WTC11 (cell line): ENCODE data around the gene UNC13C. TPM values are rescaled to one million over a fixed set of nuclear protein-coding genes. Genes with fewer than 3 reads are reported as not detected.

Source experiments
- ATAC-seq: fragments of 200-7000 bp; cut with Tn5 transposase; 2 replicates; pipeline ENCODE4 v1.10.0; 2021; ENCODE audit warnings: mild to moderate bottlenecking, moderate library complexity
- CTCF ChIA-PET: fragments of 300-600 bp; sonication (Branson Sonifier 250); formaldehyde crosslinking; loops from one replicate; lab custom pipeline; 2021; ENCODE audit warnings: antibody characterized with exemption; lab: Charles Lee
- POLR2A ChIA-PET: fragments of 350-600 bp; sonication (Branson Sonifier 250); formaldehyde crosslinking; loops from one replicate; lab custom pipeline; 2021; ENCODE audit warnings: antibody characterized with exemption; lab: Charles Lee
- DNase-seq: peaks from one replicate; pipeline ENCODE4 v3.0.0; 2021; ENCODE audit warnings: low spot score
- H3K27ac Mint-ChIP-seq: 2 replicates; pipeline ENCODE4 v1.8.0; 2021; ENCODE audit warnings: mixed read lengths
- H3K27me3 Mint-ChIP-seq: 2 replicates; pipeline ENCODE4 v1.8.0; 2021; ENCODE audit warnings: low read depth, mild to moderate bottlenecking, moderate library complexity, mixed read lengths
- H3K36me3 Mint-ChIP-seq: 2 replicates; pipeline ENCODE4 v1.8.0; 2021; ENCODE audit warnings: mixed read lengths
- H3K4me1 Mint-ChIP-seq: 2 replicates; pipeline ENCODE4 v1.8.0; 2022; ENCODE audit warnings: mixed read lengths
- H3K4me3 Mint-ChIP-seq: 2 replicates; pipeline ENCODE4 v1.8.0; 2021; ENCODE audit warnings: mild to moderate bottlenecking, moderate library complexity, mixed read lengths
- H3K9me3 Mint-ChIP-seq: 2 replicates; pipeline ENCODE4 v1.8.0; 2021; ENCODE audit warnings: mixed read lengths
- ATF6 ChIP-seq: sonication (generic); formaldehyde crosslinking; IDR thresholded peaks from 2 replicates; pipeline ENCODE4 v1.8.1; 2023; ENCODE audit warnings: mild to moderate bottlenecking, missing genetic modification reagents
- E2F1 ChIP-seq: sonication (generic); formaldehyde crosslinking; IDR thresholded peaks from 2 replicates; pipeline ENCODE4 v1.8.0; 2022; ENCODE audit warnings: mild to moderate bottlenecking, missing genetic modification reagents
- E2F4 ChIP-seq: sonication (generic); formaldehyde crosslinking; IDR thresholded peaks from 2 replicates; pipeline ENCODE4 v1.8.1; 2022; ENCODE audit warnings: low read depth, mild to moderate bottlenecking, moderate library complexity, missing genetic modification reagents, borderline replicate concordance
- FOXP4 ChIP-seq: sonication (generic); formaldehyde crosslinking; IDR thresholded peaks from 2 replicates; pipeline ENCODE4 v1.8.0; 2022; ENCODE audit warnings: mild to moderate bottlenecking, missing genetic modification reagents
- IRF2 ChIP-seq: sonication (generic); formaldehyde crosslinking; IDR thresholded peaks from 2 replicates; pipeline ENCODE4 v1.8.0; 2022; ENCODE audit warnings: low read depth, missing genetic modification reagents, borderline replicate concordance
- JAZF1 ChIP-seq: fragments of 250-450 bp; sonication (Bioruptor Pico); IDR thresholded peaks from 2 replicates; pipeline ENCODE4 v1.9.0; 2021; ENCODE audit warnings: moderate library complexity, mild to moderate bottlenecking, inconsistent platforms
- MAX ChIP-seq: sonication (generic); formaldehyde crosslinking; IDR thresholded peaks from 2 replicates; pipeline ENCODE4 v1.8.0; 2022; ENCODE audit warnings: mild to moderate bottlenecking, missing genetic modification reagents
- NFYB ChIP-seq: sonication (generic); formaldehyde crosslinking; conservative IDR thresholded peaks from 2 replicates; pipeline ENCODE4 v1.8.0; 2022; ENCODE audit warnings: low read depth, missing genetic modification reagents
- NR1H2 ChIP-seq: sonication (generic); formaldehyde crosslinking; IDR thresholded peaks from 2 replicates; pipeline ENCODE4 v1.9.0; 2021; ENCODE audit warnings: mild to moderate bottlenecking, moderate library complexity, missing genetic modification reagents
- PRRX2 ChIP-seq: fragments of 250-450 bp; sonication (Bioruptor Pico); IDR thresholded peaks from 2 replicates; pipeline ENCODE4 v1.8.0; 2021; ENCODE audit warnings: mild to moderate bottlenecking
- ZBTB21 ChIP-seq: sonication (generic); formaldehyde crosslinking; IDR thresholded peaks from 2 replicates; pipeline ENCODE4 v1.8.1; 2023; ENCODE audit warnings: mild to moderate bottlenecking, missing genetic modification reagents, borderline replicate concordance
- ZMAT4 ChIP-seq: fragments of 250-450 bp; sonication (Bioruptor Pico); IDR thresholded peaks from 2 replicates; pipeline ENCODE4 v1.9.0; 2021; ENCODE audit warnings: mild to moderate bottlenecking
- ZNF281 ChIP-seq: sonication (generic); formaldehyde crosslinking; IDR thresholded peaks from 2 replicates; pipeline ENCODE4 v1.8.0; 2023; ENCODE audit warnings: mild to moderate bottlenecking, missing genetic modification reagents
- ZNF317 ChIP-seq: sonication (generic); formaldehyde crosslinking; IDR thresholded peaks from 2 replicates; pipeline ENCODE4 v1.8.1; 2023; ENCODE audit warnings: low read depth, mild to moderate bottlenecking, moderate library complexity, missing genetic modification reagents, borderline replicate concordance
- ZNF416 ChIP-seq: fragments of 250-450 bp; sonication (Bioruptor Pico); IDR thresholded peaks from 2 replicates; pipeline ENCODE4 v1.9.0; 2021; ENCODE audit warnings: mild to moderate bottlenecking, inconsistent platforms
- total RNA-seq: library from RNA; stranded (reverse); gene quantifications from 3 replicates; pipeline ENCODE4 v1.2.3, GENCODE V29; 2021

Gene UNC13C
- total RNA-seq, 1 experiment from 2014 or later = 0.07 TPM

GRCh38 chr15:54579855-54580254 lies 601.6 kb downstream of the UNC13C start:
- no peaks in the 10 kb centered on the region; the same call in 1 of the 2 replicates for H3K27me3 Mint-ChIP-seq
- ATAC-seq (no peak), DNase-seq (no peak)
- ChIA-PET CTCF (no interaction called here), POLR2A (interaction anchor here (1.0 kb wide), 1 partner anchor 21 kb away, joined by 3 read pairs; no protein-coding TSS in a partner anchor)
- H3K36me3 Mint-ChIP-seq = no peaks in the 10 kb centered on the region
- no peak overlapping the region for H3K27ac Mint-ChIP-seq
- H3K9me3 Mint-ChIP-seq = peaks cover 5% of the 10 kb centered on the region
- TF ChIP-seq ZNF416 (no peak), NFYB (no peak), E2F1 (CRISPR knock-in tag) (no peak), FOXP4 (CRISPR knock-in tag) (no peak), NR1H2 (CRISPR knock-in tag) (no peak), JAZF1 (CRISPR knock-in tag) (no peak), ZBTB21 (no peak), ATF6 (CRISPR knock-in tag) (no peak), IRF2 (CRISPR knock-in tag) (no peak), ZMAT4 (CRISPR knock-in tag) (no peak), E2F4 (no peak), ZNF281 (CRISPR knock-in tag) (no peak), ZNF317 (CRISPR knock-in tag) (no peak)
- TF ChIP-seq, all 79 proteins: peak for 0
- Mint-ChIP-seq H3K4me1 (no peaks in the 10 kb centered on the region), H3K4me3 (no peak overlapping the region)

- H3K4me1 Mint-ChIP-seq = no peaks in the 10 kb centered on the region
- no peak overlapping the region for H3K4me3 Mint-ChIP-seq
- H3K9me3 Mint-ChIP-seq = peaks cover 5% of the 10 kb centered on the region
- H3K27ac Mint-ChIP-seq = no peak overlapping the region
- DNase-seq (no peak), ATAC-seq (no peak)
- H3K36me3 Mint-ChIP-seq = no peaks in the 10 kb centered on the region
- H3K27me3 Mint-ChIP-seq = no peaks in the 10 kb centered on the region; the same call in 1 of the 2 replicates
- ChIA-PET CTCF (no interaction called here), POLR2A (no interaction called here)
- TF ChIP-seq PRRX2 (CRISPR knock-in tag) (no peak), MAX (CRISPR knock-in tag) (no peak)
These were observed 602.4 kb downstream of the UNC13C start for GRCh38 chr15:54580643-54581042.
